ENCODE measurements around the gene OPRL1. TPM values are rescaled to one million over a fixed set of nuclear protein-coding genes. Genes with fewer than 3 reads are reported as not detected.

OPRL1 gene
- polyA plus RNA-seq, 1 of the 3 experiments (the other 2 are of a cell fraction): 1.8 TPM

GRCh38 chr20:64037199-64037497 is 42.7 kb upstream of the OPRL1 start:
- Histone ChIP-seq H2AFZ (ENCODE audit: low read depth) (no peak overlapping the region), H3K9me2 (no peaks in the 10 kb centered on the region), H3K4me1 (ENCODE audit: control insufficient read depth in 1 of 2, insufficient read depth in 2 of 2, low read depth in 1 of 2, low read length in 1 of 2) (peaks cover 0 to 11% of the 10 kb centered on the region in 2 experiments; a peak in 1 of 4 replicates), H3K4me2 (no peak overlapping the region), H3K36me3 (replicated peaks in 1 of 2; ENCODE audit: control insufficient read depth in 1 of 2, insufficient read depth in 2 of 2, low read length in 1 of 2) (peaks cover 0 to 19% of the 10 kb centered on the region in 2 experiments), H4K20me1 (ENCODE audit: insufficient read depth) (0 out of 2 replicates have a peak, but pooled peaks cover 10% of the 10 kb centered on the region), H3F3A (replicated peaks; ENCODE audit: insufficient read depth) (no peaks in the 10 kb centered on the region), H3K27me3 (ENCODE audit: insufficient read depth) (no peaks in the 10 kb centered on the region), H3K9ac (no peak overlapping the region), H3K79me2 (ENCODE audit: insufficient read depth) (no peaks in the 10 kb centered on the region), H3K4me3 (ENCODE audit: low read depth in 2 of 2, low read length in 1 of 2) (no peak overlapping the region), H3K27ac (ENCODE audit: low read depth in 2 of 2, low read length in 1 of 2) (no peak overlapping the region), H3K9me3 (no peaks in the 10 kb centered on the region)
- 100% methylated on average over 2 of the region's 3 CpGs for WGBS (ENCODE audit: low lambda C conversion rate)
- TF ChIP-seq USF1 (IDR thresholded peaks at IDR 0.05; ENCODE audit: borderline replicate concordance, low read depth) (no peak), TEAD4 (IDR thresholded peaks at IDR 0.05; ENCODE audit: borderline replicate concordance, insufficient read depth) (no peak), RCOR1 (IDR thresholded peaks at IDR 0.05; ENCODE audit: low read length) (no peak), EZH2phosphoT487 (IDR thresholded peaks at IDR 0.05; ENCODE audit: borderline replicate concordance, low read depth) (no peak)
- DNase-seq: no peak
- POLR2A ChIA-PET: interaction anchor here (3.6 kb wide), 1 partner anchor 56 kb away, joined by 18 read pairs; the partner anchor contains the start of gene PRPF6
- CTCF ChIA-PET: interaction anchor here (0.9 to 7.7 kb wide), 8 partner anchors 11 to 83 kb away, joined by 3 to 85 read pairs (median 24); partner anchors contain the start of genes OPRL1, RGS19, SAMD10 and SOX18

GRCh38 chr20:64037498-64038213 is 42.2 kb upstream of the OPRL1 start:
- Histone ChIP-seq H3K9me2 (no peaks in the 10 kb centered on the region), H3K79me2 (ENCODE audit: insufficient read depth) (no peaks in the 10 kb centered on the region), H2AFZ (ENCODE audit: low read depth) (no peak overlapping the region), H3K9me3 (no peaks in the 10 kb centered on the region), H3K4me3 (ENCODE audit: low read depth in 2 of 2, low read length in 1 of 2) (no peak overlapping the region), H3F3A (replicated peaks; ENCODE audit: insufficient read depth) (no peaks in the 10 kb centered on the region), H3K4me1 (ENCODE audit: control insufficient read depth in 1 of 2, insufficient read depth in 2 of 2, low read depth in 1 of 2, low read length in 1 of 2) (peaks cover 0 to 13% of the 10 kb centered on the region in 2 experiments; a peak in 1 of 4 replicates), H3K36me3 (replicated peaks in 1 of 2; ENCODE audit: control insufficient read depth in 1 of 2, insufficient read depth in 2 of 2, low read length in 1 of 2) (peaks cover 0 to 14% of the 10 kb centered on the region in 2 experiments), H3K4me2 (no peak overlapping the region), H3K27ac (ENCODE audit: low read depth in 2 of 2, low read length in 1 of 2) (no peak overlapping the region), H3K27me3 (ENCODE audit: insufficient read depth) (no peaks in the 10 kb centered on the region), H3K9ac (no peak overlapping the region), H4K20me1 (ENCODE audit: insufficient read depth) (0 out of 2 replicates have a peak, but pooled peaks cover 10% of the 10 kb centered on the region)
- no peak for TF ChIP-seq POLR2AphosphoS5 (IDR thresholded peaks at IDR 0.05; ENCODE audit: low read depth, low read length)
- peak; percentile 28; the same call in 1 of the 2 replicates for TF ChIP-seq GATA2 (CRISPR knock-in tag; IDR thresholded peaks at IDR 0.05)
- no peak for TF ChIP-seq EP300 (IDR thresholded peaks at IDR 0.05; ENCODE audit: borderline replicate concordance in 1 of 2, low read depth in 1 of 2, low read length in 1 of 2)
- CTCF ChIA-PET: interaction anchor here (0.6 to 7.7 kb wide), 28 partner anchors 10 to 513 kb away, joined by 3 to 85 read pairs (median 4); partner anchors contain the start of genes LKAAEAR1, OPRL1, PRPF6 and RGS19
- 30% methylated on average over 18 of the region's 36 CpGs for WGBS (ENCODE audit: low lambda C conversion rate)
- DNase-seq: no peak
- POLR2A ChIA-PET: interaction anchor here (3.6 kb wide), 1 partner anchor 56 kb away, joined by 18 read pairs; the partner anchor contains the start of gene PRPF6

- DNase-seq: no peak
- 10% methylated on average over 2 of the region's 30 CpGs for WGBS (ENCODE audit: low lambda C conversion rate)
- H3K4me1 ChIP-seq (ENCODE audit: control insufficient read depth in 1 of 2, insufficient read depth in 2 of 2, low read depth in 1 of 2, low read length in 1 of 2): peaks cover 0 to 13% of the 10 kb centered on the region in 2 experiments; a peak in 1 of 4 replicates
- H3K9me3 ChIP-seq: no peaks in the 10 kb centered on the region
- 0 out of 2 replicates have a peak, but pooled peaks cover 10% of the 10 kb centered on the region for H4K20me1 ChIP-seq (ENCODE audit: insufficient read depth)
- H3K27ac ChIP-seq (ENCODE audit: low read depth in 2 of 2, low read length in 1 of 2): no peak overlapping the region
- H3F3A ChIP-seq (replicated peaks; ENCODE audit: insufficient read depth): no peaks in the 10 kb centered on the region
- no peak overlapping the region for H3K9ac ChIP-seq
- TF ChIP-seq RFX5 (IDR thresholded peaks at IDR 0.05; ENCODE audit: low read length) (no peak), POLR2AphosphoS5 (IDR thresholded peaks at IDR 0.05; ENCODE audit: low read depth, low read length) (no peak), MXI1 (IDR thresholded peaks at IDR 0.05; ENCODE audit: low read depth, low read length) (no peak), NFIC (IDR thresholded peaks at IDR 0.05; ENCODE audit: borderline replicate concordance) (no peak), TEAD4 (IDR thresholded peaks at IDR 0.05; ENCODE audit: borderline replicate concordance, insufficient read depth) (no peak), RXRA (IDR thresholded peaks at IDR 0.05; ENCODE audit: borderline replicate concordance, low read depth) (no peak), SMC3 (IDR thresholded peaks at IDR 0.05; ENCODE audit: low read depth, low read length) (no peak)
- no peaks in the 10 kb centered on the region for H3K9me2 ChIP-seq
- ChIA-PET CTCF (interaction anchor here (0.6 to 7.7 kb wide), 43 partner anchors 8 to 514 kb away, joined by 3 to 85 read pairs (median 4); partner anchors contain the start of genes LKAAEAR1, OPRL1, PRPF6 and RGS19), POLR2A (interaction anchor here (0.9 to 3.6 kb wide), 2 partner anchors 57 to 502 kb away, joined by 3 to 18 read pairs; partner anchors contain the start of gene PRPF6)
- no peaks in the 10 kb centered on the region for H3K79me2 ChIP-seq (ENCODE audit: insufficient read depth)
- H3K4me3 ChIP-seq (ENCODE audit: low read depth in 2 of 2, low read length in 1 of 2): peak overlapping the region; percentile 42 to 57; a peak in 2 of 4 replicates
- no peak overlapping the region for H2AFZ ChIP-seq (ENCODE audit: low read depth)
- no peaks in the 10 kb centered on the region for H3K27me3 ChIP-seq (ENCODE audit: insufficient read depth)
- peak overlapping the region; percentile 82; the same call in 1 of the 2 replicates for H3K4me2 ChIP-seq
- peaks cover 0 to 8% of the 10 kb centered on the region in 2 experiments for H3K36me3 ChIP-seq (replicated peaks in 1 of 2; ENCODE audit: control insufficient read depth in 1 of 2, insufficient read depth in 2 of 2, low read length in 1 of 2)
Observed at GRCh38 chr20:64038224-64038564, 41.7 kb upstream of the OPRL1 start.
